HepG2 (cell line): ENCODE data around the gene F13B.

Experiments
- SUZ12 ChIP-seq: fragments of 150-350 bp; IDR thresholded peaks from 2 replicates; pipeline ENCODE4 v1.6.1; 2014; ENCODE audit warnings: low read depth, low read length
- ZNF512 ChIP-seq: sonication (generic); formaldehyde crosslinking; IDR thresholded peaks from 2 replicates; pipeline ENCODE4 v1.4.0; 2020; ENCODE audit warnings: mild to moderate bottlenecking, missing genetic modification reagents

DNA sequence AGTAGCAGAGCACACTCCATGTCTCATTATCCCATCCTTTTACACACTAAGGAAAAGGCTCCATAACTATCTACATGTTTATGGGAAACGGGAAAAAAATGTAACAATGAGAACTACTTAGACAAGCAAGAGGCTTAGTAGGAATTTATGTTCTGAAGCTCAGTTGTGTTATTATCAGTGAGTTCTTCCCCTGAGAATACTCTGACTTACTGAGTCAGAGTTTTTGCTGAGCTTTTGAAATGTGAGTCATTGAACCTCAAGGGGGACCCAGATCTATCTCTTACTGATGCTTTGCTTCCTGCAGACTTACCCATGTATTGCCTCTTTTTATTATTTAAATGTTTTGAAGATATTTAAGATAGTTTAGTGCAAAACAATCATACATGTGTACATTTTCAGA is 69.6 kb downstream of the F13B start:
- TF ChIP-seq ZNF512 (CRISPR knock-in tag) (no peak), SUZ12 (no peak)
